ENCODE results near the gene CCR4.
"Not testable (repeated sequence)": the region's sequence is repeated elsewhere in the genome, so short reads cannot be mapped to it uniquely, and the experiment has no call there.

The CCR4 gene

GRCh38 chr3:32952369-32953077 is 1.1 kb downstream of the CCR4 start:
- DNase-seq, result no peak

GRCh38 chr3:32954506-32954905 is 3.1 kb downstream of the CCR4 start:
- no peak for DNase-seq

- DNase-seq, result no peak
Measured at GRCh38 chr3:32956750-32957570, 5.5 kb downstream of the CCR4 start.

- no peak for DNase-seq
Measured at GRCh38 chr3:32958509-32958908, 7.1 kb downstream of the CCR4 start.

- no peak for DNase-seq
Measured at GRCh38 chr3:32959371-32959770, 7.9 kb downstream of the CCR4 start.

- DNase-seq, result no peak
Measured at GRCh38 chr3:32960404-32961170, 9.1 kb downstream of the CCR4 start.

- DNase-seq, result peak; percentile 15
Measured at GRCh38 chr3:32961189-32961715, 9.8 kb downstream of the CCR4 start.

GRCh38 chr3:32963871-32964270 is 12.4 kb downstream of the CCR4 start:
- DNase-seq, result no peak

- not testable (repeated sequence) for DNase-seq
Measured at GRCh38 chr3:32964781-32965180, 13.3 kb downstream of the CCR4 start.

- DNase-seq, result not testable (repeated sequence)
Measured at GRCh38 chr3:32965617-32966213, 14.3 kb downstream of the CCR4 start.

GRCh38 chr3:32966627-32967026 is 15.2 kb downstream of the CCR4 start:
- not testable (repeated sequence) for DNase-seq

- no peak for DNase-seq
Measured at GRCh38 chr3:32968166-32968919, 16.9 kb downstream of the CCR4 start.

- DNase-seq, result no peak
Measured at GRCh38 chr3:32968920-32969389, 17.5 kb downstream of the CCR4 start.

GRCh38 chr3:32969656-32970055 is 18.2 kb downstream of the CCR4 start:
- no peak for DNase-seq

- DNase-seq, result not testable (repeated sequence)
Measured at GRCh38 chr3:32971291-32971690, 19.8 kb downstream of the CCR4 start.

GRCh38 chr3:32972482-32973146 is 21.2 kb downstream of the CCR4 start:
- DNase-seq, result no peak

GRCh38 chr3:32973982-32974381 is 22.5 kb downstream of the CCR4 start:
- DNase-seq, result peak; percentile 17

- no peak for DNase-seq
Measured at GRCh38 chr3:32975891-32976595, 24.6 kb downstream of the CCR4 start.

- DNase-seq, result no peak
Measured at GRCh38 chr3:32977861-32978260, 26.4 kb downstream of the CCR4 start.

GRCh38 chr3:32978331-32978730 is 26.9 kb downstream of the CCR4 start:
- no peak for DNase-seq

GRCh38 chr3:32983124-32983523 is 31.7 kb downstream of the CCR4 start:
- no peak for DNase-seq

All from activated effector memory CD4-positive, alpha-beta T cell treated with Interleukin-2 at 50 U/mL for 16 hours (primary cell).